Body of pancreas (tissue), 4 donors: ENCODE results near the gene ZNF213. TPM values are rescaled to one million over a fixed set of nuclear protein-coding genes. Genes with fewer than 3 reads are reported as not detected.

ENCODE experiments used
- ATAC-seq: fragments of 150-250 bp; one replicate; pipeline ENCODE4 v1.9.1; 2016
- DNase-seq, 4 donors: peaks; one replicate each; pipeline ENCODE4 v3.0.0-alpha.2; 2019
- H3K27ac ChIP-seq, 4 donors: fragments of 200-600 bp; sonication (generic); 1 replicate in 3 of 4; 2 replicates in 1 of 4; pipeline versions ENCODE4 v1.5.1 to v1.6.1; 2016 to 2019; ENCODE audit warnings: mild to moderate bottlenecking in 1 of 4, mixed read lengths in 1 of 4, moderate library complexity in 1 of 4
- H3K27me3 ChIP-seq, 2 donors: fragments of 200-600 bp; sonication (generic); one replicate each; pipeline ENCODE4 v1.6.0; 2016; ENCODE audit warnings: mild to moderate bottlenecking in 1 of 2
- H3K36me3 ChIP-seq, 2 donors: fragments of 200-600 bp; sonication (generic); replicated peaks in 1 of 2; 2 replicates each; pipeline ENCODE4 v1.5.1; 2016; ENCODE audit warnings: low read depth in 2 of 2; ENCODE audit not compliant: insufficient read depth in 1 of 2
- H3K4me1 ChIP-seq: fragments of 200-600 bp; sonication (generic); one replicate; pipeline ENCODE4 v1.6.0; 2016
- H3K4me3 ChIP-seq, 2 donors: fragments of 200-600 bp; sonication (generic); 1 replicate in 1 of 2; 2 replicates in 1 of 2; pipeline ENCODE4 v1.5.1; 2016 to 2019
- H3K9me3 ChIP-seq, 3 donors: fragments of 200-600 bp; sonication (generic); 1 replicate in 2 of 3; 2 replicates in 1 of 3; pipeline ENCODE4 v1.5.1; 2016
- POLR2A ChIP-seq, 3 donors: fragments of 450-650 bp; IDR thresholded peaks; one replicate each; pipeline ENCODE4 v1.6.1; 2016; ENCODE audit warnings: antibody characterized with exemption in 3 of 3, mild to moderate bottlenecking in 2 of 3
- WGBS, 2 donors: methylation state at CpG; one replicate each; pipeline ENCODE4 v1.1.5; 2017; 5-methylcytosine and 5-hydroxymethylcytosine counted together
- intact Hi-C: fragments of 100-400 bp; cut with DNase I; formaldehyde crosslinking; loops from one replicate; pipeline ENCODE4 v1.15.1; 2023
- total RNA-seq, 2 donors: library from RNA; depleted of rRNA; stranded (reverse); fragments of >200 nt; gene quantifications; one replicate each; pipeline ENCODE4 v1.1.0, GENCODE V29; 2016
- TF ChIP-seq, protein P1 (sequence below), 7 experiments: fragments of 450-650 bp in 4 of 7; fragments of 200-600 bp in 3 of 7; sonication (generic) in 3 of 7; IDR thresholded peaks; one replicate each; pipeline ENCODE4 v1.5.1; 2016 to 2019; ENCODE audit warnings: antibody characterized with exemption in 7 of 7

Gene ZNF213
- total RNA-seq, 2 donors from 2014 or later, result 12.5 to 21.4 TPM

- ATAC-seq, result no peak
- no peaks in the 10 kb centered on the region for H3K36me3 ChIP-seq
- no peak for DNase-seq
- 47 to 50% methylated on average over 6 to 8 of the region's 8 CpGs for WGBS, 2 donors
- no peak overlapping the region for H3K4me3 ChIP-seq
- H3K27me3 ChIP-seq, result no peaks in the 10 kb centered on the region
- intact Hi-C loops, result no loop called here
- peaks cover 16% of the 10 kb centered on the region for H3K4me1 ChIP-seq
- H3K27ac ChIP-seq, result no peak overlapping the region
- no peaks in the 10 kb centered on the region for H3K9me3 ChIP-seq
- TF ChIP-seq, protein P1, sequence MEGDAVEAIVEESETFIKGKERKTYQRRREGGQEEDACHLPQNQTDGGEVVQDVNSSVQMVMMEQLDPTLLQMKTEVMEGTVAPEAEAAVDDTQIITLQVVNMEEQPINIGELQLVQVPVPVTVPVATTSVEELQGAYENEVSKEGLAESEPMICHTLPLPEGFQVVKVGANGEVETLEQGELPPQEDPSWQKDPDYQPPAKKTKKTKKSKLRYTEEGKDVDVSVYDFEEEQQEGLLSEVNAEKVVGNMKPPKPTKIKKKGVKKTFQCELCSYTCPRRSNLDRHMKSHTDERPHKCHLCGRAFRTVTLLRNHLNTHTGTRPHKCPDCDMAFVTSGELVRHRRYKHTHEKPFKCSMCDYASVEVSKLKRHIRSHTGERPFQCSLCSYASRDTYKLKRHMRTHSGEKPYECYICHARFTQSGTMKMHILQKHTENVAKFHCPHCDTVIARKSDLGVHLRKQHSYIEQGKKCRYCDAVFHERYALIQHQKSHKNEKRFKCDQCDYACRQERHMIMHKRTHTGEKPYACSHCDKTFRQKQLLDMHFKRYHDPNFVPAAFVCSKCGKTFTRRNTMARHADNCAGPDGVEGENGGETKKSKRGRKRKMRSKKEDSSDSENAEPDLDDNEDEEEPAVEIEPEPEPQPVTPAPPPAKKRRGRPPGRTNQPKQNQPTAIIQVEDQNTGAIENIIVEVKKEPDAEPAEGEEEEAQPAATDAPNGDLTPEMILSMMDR (IDR thresholded peaks at IDR 0.05), result no peak
- no peak for TF ChIP-seq POLR2A (IDR thresholded peaks at IDR 0.05)
Observed at GRCh38 chr16:3097266-3097665, 37.6 kb upstream of the ZNF213 start.

- intact Hi-C loops, result no loop called here
- TF ChIP-seq, protein P1 (IDR thresholded peaks at IDR 0.05), result no peak
- TF ChIP-seq POLR2A (IDR thresholded peaks at IDR 0.05), result no peak
- no peaks in the 10 kb centered on the region for H3K36me3 ChIP-seq
- no peaks in the 10 kb centered on the region for H3K9me3 ChIP-seq
- no peak within 1 kb of the TSS for H3K4me3 ChIP-seq
- peaks cover 16% of the 10 kb centered on the region for H3K4me1 ChIP-seq
- no peak for DNase-seq
- 62 to 69% methylated on average over 14 to 21 of the region's 21 CpGs for WGBS, 2 donors
- peak within 1 kb of the TSS in 1 of 4 donors; percentile 32 for H3K27ac ChIP-seq
- no peaks in the 10 kb centered on the region for H3K27me3 ChIP-seq
- ATAC-seq, result no peak
Observed at GRCh38 chr16:3098459-3099394, 36.1 kb upstream of the ZNF213 start, which contains the start of gene ZSCAN10. ZSCAN10 (minus strand) TSS chr16:3099294; CDS start chr16:3092937, 6,357 bp downstream.

DNA sequence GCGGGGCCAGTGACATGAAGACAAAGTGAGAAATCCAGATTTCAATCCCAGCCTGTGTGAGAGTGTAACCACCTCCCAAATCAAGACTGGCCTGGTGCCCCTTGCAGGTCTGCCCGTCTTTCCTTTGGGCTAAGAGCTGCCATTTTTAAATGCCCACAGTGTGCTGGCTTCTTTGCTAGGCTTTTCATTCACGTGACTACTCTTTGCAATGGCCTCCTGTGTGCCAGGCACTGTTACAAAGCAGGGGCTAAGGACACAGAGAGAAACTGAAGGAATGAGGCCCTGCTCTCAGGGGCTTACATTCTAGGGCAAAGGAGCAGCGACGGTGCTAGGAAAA is 35.5 kb upstream of the ZNF213 start:
- no peak overlapping the region for H3K4me3 ChIP-seq
- TF ChIP-seq POLR2A (IDR thresholded peaks at IDR 0.05), result no peak
- TF ChIP-seq, protein P1 (IDR thresholded peaks at IDR 0.05), result no peak

GRCh38 chr16:3099732-3100499 is 34.9 kb upstream of the ZNF213 start:
- peak overlapping the region in 1 of 4 donors; percentile 32 for H3K27ac ChIP-seq
- no peak overlapping the region for H3K4me3 ChIP-seq

More for the DNA sequence above, 35.5 kb upstream of the ZNF213 start:
- no peaks in the 10 kb centered on the region for H3K27me3 ChIP-seq
- peaks cover 16% of the 10 kb centered on the region for H3K4me1 ChIP-seq
- H3K36me3 ChIP-seq, result no peaks in the 10 kb centered on the region
- no peaks in the 10 kb centered on the region for H3K9me3 ChIP-seq
- intact Hi-C loops, result no loop called here
- no peak for ATAC-seq
- no peak overlapping the region for H3K27ac ChIP-seq
- no peak for DNase-seq
- WGBS, 2 donors, result 70 to 87% methylated on average over 5 of the region's 5 CpGs

More at GRCh38 chr16:3099732-3100499, 34.9 kb upstream of the ZNF213 start:
- H3K9me3 ChIP-seq, result no peaks in the 10 kb centered on the region
- no peaks in the 10 kb centered on the region for H3K27me3 ChIP-seq
- DNase-seq, result peak; percentile 95 to 98 (median 96)
- intact Hi-C loops, result no loop called here
- peak; percentile 94 for ATAC-seq
- H3K4me1 ChIP-seq, result peaks cover 16% of the 10 kb centered on the region
- 2 to 3% methylated on average over 18 to 39 of the region's 39 CpGs for WGBS, 2 donors
- TF ChIP-seq, protein P1 (IDR thresholded peaks at IDR 0.05), result no peak
- TF ChIP-seq POLR2A (IDR thresholded peaks at IDR 0.05), result peak in 2 of 3 donors; percentile 29
- no peaks in the 10 kb centered on the region for H3K36me3 ChIP-seq
